Cardiac muscle cell (in vitro differentiated cells and primary cell): ENCODE measurements around the gene PTCD1. TPM values are rescaled to one million over a fixed set of nuclear protein-coding genes. Genes with fewer than 3 reads are reported as not detected.

Source experiments
- DNase-seq, 2 donors: peaks; one replicate each; pipeline versions ENCODE4 v3.0.0 to v3.0.0-alpha.2; 2010 to 2017; ENCODE audit warnings: low read depth in 1 of 2, low spot score in 1 of 2
- H3K27ac ChIP-seq: fragments of 200-600 bp; sonication (generic); 2 replicates; pipeline ENCODE4 v1.5.1; 2016
- H3K27me3 ChIP-seq: fragments of 200-600 bp; sonication (generic); 2 replicates; pipeline ENCODE4 v1.6.0; 2016; ENCODE audit warnings: control low read depth
- H3K36me3 ChIP-seq: fragments of 200-600 bp; sonication (generic); 2 replicates; pipeline ENCODE4 v1.5.1; 2016; ENCODE audit warnings: control low read depth
- H3K4me1 ChIP-seq: fragments of 200-600 bp; sonication (generic); 2 replicates; pipeline ENCODE4 v1.8.1; 2017; ENCODE audit warnings: low read depth, mild to moderate bottlenecking, mixed run types
- H3K4me3 ChIP-seq: fragments of 200-600 bp; sonication (generic); 2 replicates; pipeline ENCODE4 v1.5.1; 2016; ENCODE audit warnings: mild to moderate bottlenecking
- H3K9me3 ChIP-seq: fragments of 200-600 bp; sonication (generic); 2 replicates; pipeline ENCODE4 v1.5.1; 2017; ENCODE audit warnings: low read depth, mild to moderate bottlenecking, control low read depth
- polyA plus RNA-seq: library from polyadenylated mRNA; unstranded; fragments of >200 nt; fragmentation: Nextera tagmentation; extraction: Ambion mirVana; gene quantifications from 2 replicates; pipeline ENCODE4 v1.2.1, GENCODE V29; 2016
- total RNA-seq: library from RNA; depleted of rRNA; stranded (reverse); fragments of >200 nt; gene quantifications from 2 replicates; pipeline ENCODE4 v1.2.3, GENCODE V29; 2016
- TF ChIP-seq, protein P1 (sequence below): IDR thresholded peaks from 2 replicates; pipeline ENCODE4 v1.5.1; 2012; ENCODE audit warnings: low read depth, mild to moderate bottlenecking, low read length

Gene PTCD1
- total and polyA plus RNA-seq, 2 experiments from 2014 or later, result 6.1 to 27.9 TPM

- TF ChIP-seq, protein P1, sequence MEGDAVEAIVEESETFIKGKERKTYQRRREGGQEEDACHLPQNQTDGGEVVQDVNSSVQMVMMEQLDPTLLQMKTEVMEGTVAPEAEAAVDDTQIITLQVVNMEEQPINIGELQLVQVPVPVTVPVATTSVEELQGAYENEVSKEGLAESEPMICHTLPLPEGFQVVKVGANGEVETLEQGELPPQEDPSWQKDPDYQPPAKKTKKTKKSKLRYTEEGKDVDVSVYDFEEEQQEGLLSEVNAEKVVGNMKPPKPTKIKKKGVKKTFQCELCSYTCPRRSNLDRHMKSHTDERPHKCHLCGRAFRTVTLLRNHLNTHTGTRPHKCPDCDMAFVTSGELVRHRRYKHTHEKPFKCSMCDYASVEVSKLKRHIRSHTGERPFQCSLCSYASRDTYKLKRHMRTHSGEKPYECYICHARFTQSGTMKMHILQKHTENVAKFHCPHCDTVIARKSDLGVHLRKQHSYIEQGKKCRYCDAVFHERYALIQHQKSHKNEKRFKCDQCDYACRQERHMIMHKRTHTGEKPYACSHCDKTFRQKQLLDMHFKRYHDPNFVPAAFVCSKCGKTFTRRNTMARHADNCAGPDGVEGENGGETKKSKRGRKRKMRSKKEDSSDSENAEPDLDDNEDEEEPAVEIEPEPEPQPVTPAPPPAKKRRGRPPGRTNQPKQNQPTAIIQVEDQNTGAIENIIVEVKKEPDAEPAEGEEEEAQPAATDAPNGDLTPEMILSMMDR, result no peak
- Histone ChIP-seq H3K4me1 (peaks cover 15% of the 10 kb centered on the region), H3K36me3 (peaks cover 31% of the 10 kb centered on the region), H3K27ac (peak within 1 kb of the TSS; percentile 98), H3K27me3 (no peaks in the 10 kb centered on the region), H3K4me3 (peak within 1 kb of the TSS; percentile 89), H3K9me3 (no peaks in the 10 kb centered on the region)
- peak; percentile 92 to 96 for DNase-seq
Observed at GRCh38 chr7:99408379-99409191, 30.0 kb downstream of the PTCD1 start, which contains the start of the genes BUD31 and PDAP1. BUD31 (plus strand) TSS chr7:99408969; CDS start chr7:99411093, 2,124 bp downstream. PDAP1 (minus strand) TSS chr7:99408597; CDS start chr7:99408548, 49 bp downstream.

- TF ChIP-seq, protein P1, result no peak
- H3K4me1 ChIP-seq, result peaks cover 15% of the 10 kb centered on the region
- peak overlapping the region; percentile 98 for H3K27ac ChIP-seq
- no peaks in the 10 kb centered on the region for H3K27me3 ChIP-seq
- H3K4me3 ChIP-seq, result peak overlapping the region; percentile 89
- H3K36me3 ChIP-seq, result peaks cover 29% of the 10 kb centered on the region
- peak; percentile 40 to 82 for DNase-seq
- no peaks in the 10 kb centered on the region for H3K9me3 ChIP-seq
Observed at GRCh38 chr7:99407872-99408378, 30.7 kb downstream of the PTCD1 start.

- no peak overlapping the region for H3K4me3 ChIP-seq
- no peak overlapping the region for H3K27ac ChIP-seq
- no peak for DNase-seq
- H3K4me1 ChIP-seq, result peaks cover 15% of the 10 kb centered on the region
- H3K9me3 ChIP-seq, result no peaks in the 10 kb centered on the region
- peaks cover 21% of the 10 kb centered on the region for H3K36me3 ChIP-seq
- H3K27me3 ChIP-seq, result no peaks in the 10 kb centered on the region
- TF ChIP-seq, protein P1, result no peak
Observed at GRCh38 chr7:99406557-99406956, 32.0 kb downstream of the PTCD1 start.

DNA sequence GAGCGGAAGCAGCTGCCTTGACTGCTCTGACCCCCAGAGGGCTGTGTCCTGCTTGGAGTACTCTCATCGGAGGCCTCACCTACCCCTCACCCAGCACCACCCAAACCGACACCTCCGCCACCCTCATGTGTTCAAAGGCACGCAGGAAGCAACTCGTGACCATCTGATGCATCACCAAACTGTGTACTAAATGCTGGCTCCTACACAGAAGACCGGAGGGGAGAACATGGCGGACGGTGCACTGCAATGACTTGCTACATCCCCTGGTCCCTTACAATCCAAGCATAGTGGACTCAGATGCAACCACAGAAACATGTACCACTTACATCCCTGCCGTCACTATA lies 33.6 kb downstream of the PTCD1 start:
- Histone ChIP-seq H3K27ac (no peak overlapping the region), H3K4me1 (peaks cover 10% of the 10 kb centered on the region), H3K9me3 (no peaks in the 10 kb centered on the region), H3K36me3 (peaks cover 19% of the 10 kb centered on the region), H3K27me3 (no peaks in the 10 kb centered on the region), H3K4me3 (no peak overlapping the region)
- DNase-seq, result no peak
- TF ChIP-seq, protein P1, result no peak

GRCh38 chr7:99404235-99404976 lies 34.2 kb downstream of the PTCD1 start:
- TF ChIP-seq, protein P1, result no peak
- Histone ChIP-seq H3K9me3 (no peaks in the 10 kb centered on the region), H3K4me1 (peaks cover 7% of the 10 kb centered on the region), H3K27me3 (no peaks in the 10 kb centered on the region), H3K4me3 (no peak overlapping the region), H3K36me3 (peaks cover 24% of the 10 kb centered on the region), H3K27ac (no peak overlapping the region)
- no peak for DNase-seq
